SIG-M5 treated with dmso at 0.1 percent for 504 hours (cell line): Measurements from ENCODE around the gene ATP4B.

Experiments
- DNase-seq: peaks from one replicate; lab custom pipeline; 2025; ENCODE audit not compliant: unreplicated experiment; lab: John Stamatoyannopoulos, UW

ATP4B gene

DNA sequence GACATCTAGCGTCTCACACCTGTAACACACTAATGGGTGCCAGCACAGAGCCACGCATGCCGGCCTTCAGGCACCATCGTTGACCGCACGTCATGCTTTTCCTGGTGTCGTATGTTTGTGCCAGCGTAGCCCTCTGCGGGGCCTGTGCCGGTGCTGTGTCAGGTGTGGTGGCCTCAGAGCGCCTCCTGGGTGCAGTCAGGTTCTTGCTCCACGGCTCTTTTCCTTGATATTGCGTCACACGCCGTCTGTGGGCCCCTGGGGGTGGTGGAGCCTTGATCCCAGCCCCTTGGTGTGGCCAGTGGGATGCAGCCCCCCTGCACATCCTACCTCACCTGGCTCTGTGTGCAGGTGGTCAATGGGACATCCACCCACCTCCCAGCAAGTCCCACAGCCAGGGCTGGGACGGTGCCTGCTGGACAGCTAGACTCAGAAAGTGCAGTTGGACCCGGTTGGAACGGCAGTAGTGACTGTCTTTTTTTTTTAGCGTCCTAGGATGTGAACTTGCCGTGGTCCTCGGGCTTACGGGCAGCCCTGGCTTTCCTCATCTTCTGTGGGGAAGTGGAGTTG is 48.9 kb downstream of the ATP4B start:
- no peak for DNase-seq

DNA sequence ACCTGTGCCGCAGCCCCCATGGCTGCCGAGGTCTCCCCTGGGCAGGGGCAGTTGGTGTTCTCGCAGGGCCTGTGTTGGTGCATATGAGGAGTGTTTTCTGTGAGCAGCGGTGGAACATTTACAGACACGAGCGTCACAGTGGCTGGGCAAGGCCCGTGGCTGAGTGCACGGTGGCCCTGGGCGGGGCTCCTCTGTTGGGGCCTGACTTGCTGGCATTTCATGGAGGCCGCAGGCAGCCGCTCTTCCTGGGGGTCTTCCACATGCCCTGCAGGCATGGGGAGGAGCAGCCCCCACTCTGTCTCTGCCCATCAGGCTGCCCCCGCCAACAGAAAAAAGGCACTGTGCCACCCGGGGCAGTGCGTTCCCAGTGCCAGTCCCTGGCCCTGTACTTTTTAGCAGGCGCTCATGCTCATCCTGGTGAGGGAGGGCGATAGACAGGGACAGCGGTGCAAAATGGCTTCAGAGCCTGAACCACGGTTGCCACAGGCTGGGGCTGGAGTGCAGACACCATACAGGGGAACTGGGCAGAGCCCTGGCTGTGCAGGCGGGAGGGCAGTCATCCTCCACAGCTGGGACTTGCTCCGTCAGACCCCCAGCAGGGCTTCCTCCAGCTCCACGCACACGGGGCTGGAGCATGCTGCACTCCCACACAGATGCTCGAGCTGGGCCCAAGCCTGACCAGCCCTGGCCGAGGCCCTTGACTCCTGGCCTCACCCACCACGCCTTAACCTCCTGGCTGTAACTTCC is 49.9 kb downstream of the ATP4B start:
- no peak for DNase-seq

DNA sequence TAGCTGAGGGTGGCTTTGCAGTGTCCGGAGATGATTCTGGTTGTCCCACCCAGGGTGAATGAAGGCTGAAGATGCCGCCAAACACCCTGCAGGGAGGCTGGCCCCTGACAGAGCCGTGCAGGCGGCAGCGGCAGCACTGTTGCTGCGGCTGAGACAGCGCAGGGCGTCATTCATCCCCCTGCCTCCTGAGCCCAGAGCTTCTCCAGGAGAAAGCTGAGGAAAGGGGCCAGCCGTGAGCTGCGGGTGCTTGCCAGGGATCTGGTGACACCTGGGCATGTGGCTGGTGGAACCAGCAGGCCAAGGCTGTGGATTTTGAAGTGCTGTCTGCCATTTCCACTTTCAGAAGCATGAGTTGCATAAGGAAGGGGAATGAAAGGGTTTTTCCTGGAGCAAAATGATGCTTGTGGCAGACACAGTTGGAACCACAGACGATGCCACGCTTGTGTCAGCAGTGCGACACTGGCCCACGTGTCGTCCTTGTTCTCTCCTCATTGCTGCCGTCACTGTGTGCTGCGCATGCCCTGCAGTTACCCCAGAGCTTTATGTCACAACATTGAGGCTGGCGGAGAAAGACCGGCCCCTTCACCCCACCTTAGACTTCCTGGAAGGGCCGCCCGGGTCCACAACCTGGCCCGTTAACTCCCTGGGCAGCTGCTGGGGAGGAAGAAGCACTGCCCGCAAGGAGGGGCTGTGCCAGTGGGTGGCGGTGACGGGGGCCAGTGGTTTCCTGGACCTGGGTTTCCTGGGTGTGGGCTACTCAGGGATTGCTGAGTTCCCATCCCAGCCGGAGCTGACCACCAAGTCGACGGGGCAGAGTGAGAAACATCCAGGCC is 50.7 kb downstream of the ATP4B start:
- no peak for DNase-seq

DNA sequence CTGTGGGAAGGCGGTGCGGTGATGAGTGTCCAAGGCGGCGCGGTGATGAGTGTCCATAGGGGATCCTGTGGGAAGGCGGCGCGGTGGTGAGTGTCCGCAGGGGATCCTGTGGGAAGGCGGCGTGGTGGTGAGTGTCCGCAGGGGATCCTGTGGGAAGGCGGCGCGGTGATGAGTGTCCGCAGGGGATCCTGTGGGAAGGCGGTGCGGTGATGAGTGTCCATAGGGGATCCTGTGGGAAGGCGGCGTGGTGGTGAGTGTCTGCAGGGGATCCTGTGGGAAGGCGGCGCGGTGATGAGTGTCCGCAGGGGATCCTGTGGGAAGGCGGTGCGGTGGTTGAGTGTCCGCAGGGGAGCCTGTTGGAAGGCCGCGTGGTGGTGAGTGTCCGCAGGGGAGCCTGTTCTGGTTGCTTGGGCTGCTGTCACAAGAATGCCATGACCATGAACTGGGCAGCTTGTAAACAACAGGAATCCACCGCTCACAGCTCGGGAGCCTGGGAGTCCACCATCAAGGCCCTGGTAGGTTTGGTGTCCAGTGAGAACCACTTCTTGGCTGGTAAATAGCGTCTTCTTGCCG is 52.0 kb downstream of the ATP4B start:
- no peak for DNase-seq

DNA sequence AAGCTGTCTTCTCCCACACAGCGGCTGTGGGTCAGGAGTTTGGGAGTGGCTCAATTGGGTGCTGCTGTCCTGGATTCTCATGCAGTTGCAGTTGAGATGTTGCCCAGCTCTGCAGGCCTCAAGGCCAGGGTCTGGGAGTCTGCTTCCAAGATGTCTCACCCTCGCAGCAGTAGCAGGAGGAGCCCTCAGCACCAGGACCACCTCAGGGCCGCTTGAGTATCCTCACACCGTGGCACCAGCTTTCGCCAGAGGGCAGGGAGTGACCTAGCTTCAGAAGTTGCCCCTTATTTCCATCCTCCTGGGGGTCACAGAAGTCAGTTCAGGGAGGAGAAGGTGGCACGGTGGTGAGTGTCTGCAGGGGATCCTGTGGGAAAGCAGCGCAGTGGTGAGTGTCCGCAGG is 52.5 kb downstream of the ATP4B start:
- no peak for DNase-seq

DNA sequence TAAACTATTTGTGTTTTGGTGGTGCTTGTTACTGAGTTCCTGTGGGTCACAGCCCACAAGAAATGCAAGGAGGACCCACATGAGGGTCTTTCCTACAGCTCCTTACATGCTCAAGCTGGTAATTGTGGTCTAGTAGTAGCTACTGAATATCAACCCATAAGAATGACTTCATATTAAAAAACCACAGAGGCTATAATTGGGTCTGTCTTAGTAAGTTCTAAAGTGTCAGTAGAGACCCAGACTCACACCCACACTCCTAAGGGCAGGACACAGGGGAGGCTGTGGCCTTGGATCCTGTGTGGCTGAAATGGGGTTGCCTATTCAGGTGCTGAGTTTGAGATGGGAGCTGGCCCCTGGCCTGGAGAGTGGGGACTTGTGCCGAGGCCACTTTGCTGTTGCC is 53.8 kb downstream of the ATP4B start:
- DNase-seq: no peak

DNA sequence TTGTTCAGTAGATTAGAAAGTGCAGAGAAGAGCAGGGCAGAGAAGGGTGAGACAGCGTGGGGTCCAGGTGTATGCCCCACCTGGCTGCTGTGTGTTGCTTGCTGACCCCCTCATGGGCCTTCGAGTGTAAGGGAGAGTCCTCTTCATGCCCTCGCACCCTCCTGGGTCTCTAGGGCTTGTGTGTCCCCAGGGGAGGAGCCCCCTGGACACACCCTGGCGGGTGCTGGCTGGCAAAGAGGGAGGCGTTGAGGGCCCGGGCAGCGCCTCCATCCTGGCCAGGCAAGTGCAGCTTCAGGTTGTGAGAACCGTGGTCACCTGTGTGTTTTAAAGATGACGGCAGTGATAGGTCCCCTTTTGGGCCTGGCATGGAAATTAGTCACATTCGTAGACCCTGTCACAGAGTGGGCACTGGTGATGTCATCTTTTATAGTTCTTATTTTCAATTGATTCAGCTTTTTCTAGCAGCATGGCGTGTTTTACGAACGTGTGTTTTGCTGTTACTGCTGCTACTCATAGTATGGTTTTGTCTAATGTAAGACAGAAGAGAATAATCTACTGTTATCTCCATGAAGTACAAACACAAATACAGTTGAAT is 54.8 kb downstream of the ATP4B start:
- no peak for DNase-seq

DNA sequence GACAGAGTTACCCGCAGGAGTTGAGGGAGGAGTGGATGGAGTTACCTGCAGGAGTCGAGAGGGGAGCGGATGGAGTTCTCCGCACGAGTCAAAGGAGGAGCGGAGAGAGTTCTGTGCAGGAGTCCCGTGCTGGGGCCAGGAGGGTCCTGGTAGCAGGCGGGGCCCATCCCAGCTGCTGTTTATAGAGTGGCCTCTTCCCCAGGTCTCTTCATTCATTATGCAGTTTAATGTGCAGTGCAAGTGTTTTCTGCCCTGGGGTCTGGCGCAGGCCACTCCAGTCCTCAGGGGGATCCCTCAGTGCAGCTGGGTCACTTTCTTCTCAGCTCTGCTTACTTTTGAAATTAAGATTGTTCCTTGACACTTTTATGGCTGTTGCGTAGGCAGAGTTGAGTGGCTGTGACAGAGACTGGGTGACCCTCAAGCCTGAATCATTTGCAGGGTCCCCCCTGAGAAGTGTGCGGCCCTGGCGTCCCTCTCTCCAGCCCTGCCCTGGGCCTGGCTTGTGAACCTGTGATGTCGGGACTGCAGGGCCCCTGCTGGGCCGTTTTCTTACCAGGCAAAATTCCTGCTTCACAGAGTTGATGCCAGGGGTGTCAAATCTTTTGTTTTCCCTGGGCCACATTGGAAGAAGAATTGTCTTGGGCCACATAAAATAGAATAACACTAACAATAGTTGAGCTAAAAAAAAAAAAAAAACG is 55.6 kb downstream of the ATP4B start:
- DNase-seq: no peak

DNA sequence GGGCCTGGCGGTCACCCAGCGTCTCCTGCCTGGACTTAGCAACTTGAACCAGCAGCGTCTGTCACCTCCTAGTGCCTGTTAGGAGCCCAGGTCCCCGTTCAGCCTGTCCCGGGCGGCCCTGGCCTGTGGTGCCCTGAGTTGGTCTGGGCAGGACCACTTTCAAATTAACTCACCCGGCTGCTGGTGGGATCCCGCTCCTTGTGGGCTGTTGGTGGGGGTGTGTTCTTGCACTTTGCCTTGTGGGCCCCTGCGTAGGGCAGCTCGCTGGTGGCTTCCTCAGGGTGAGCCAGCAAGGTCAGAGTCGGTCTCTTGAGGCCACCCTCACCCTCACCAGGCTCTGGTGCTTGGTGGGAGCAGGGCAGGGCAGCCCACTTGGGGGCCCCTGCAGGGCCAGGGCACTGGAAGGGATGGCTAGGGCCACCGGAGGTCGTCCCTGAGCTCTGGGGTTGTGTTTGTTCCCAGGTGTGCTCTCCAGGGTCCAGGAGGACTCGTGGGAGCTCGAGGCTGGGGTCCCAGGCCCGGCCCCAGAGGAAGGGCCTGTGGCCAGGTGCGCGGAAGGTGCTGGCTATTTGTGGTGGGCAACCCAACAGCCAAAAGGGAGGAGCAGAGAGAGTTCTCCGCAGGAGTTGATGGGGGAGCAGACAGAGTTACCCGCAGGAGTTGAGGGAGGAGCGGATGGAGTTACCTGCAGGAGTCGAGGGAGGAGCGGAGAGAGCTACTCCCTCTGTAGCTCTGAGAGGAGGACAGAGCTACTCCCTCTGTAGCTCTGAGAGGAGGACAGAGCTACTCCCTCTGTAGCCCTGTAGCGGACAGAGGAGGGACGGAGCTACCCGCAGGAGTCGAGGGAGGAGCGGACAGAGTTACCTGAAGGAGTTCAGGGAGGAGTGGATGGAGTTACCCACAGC is 56.6 kb downstream of the ATP4B start:
- DNase-seq: no peak

DNA sequence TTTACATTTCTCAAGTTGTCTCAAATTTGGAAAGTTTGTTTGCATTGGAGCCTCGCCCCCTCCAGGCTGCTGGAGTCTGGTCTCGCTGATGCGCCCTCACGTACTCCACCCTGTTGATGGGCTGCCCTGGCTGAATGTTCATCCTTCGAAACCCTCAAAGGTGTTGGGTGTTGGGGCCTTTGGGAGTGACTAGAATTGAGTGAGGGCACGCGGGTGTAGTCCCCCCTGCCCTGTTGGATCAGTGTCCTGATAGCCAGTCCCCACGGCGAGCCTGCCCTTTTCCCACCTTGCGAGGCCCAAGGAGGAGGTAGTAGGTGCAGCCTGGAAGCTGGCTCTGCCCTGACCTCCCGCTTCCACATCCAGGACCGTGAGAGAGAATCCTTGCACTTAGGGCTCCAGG is 58.6 kb downstream of the ATP4B start:
- DNase-seq: no peak
